Stimulated activated CD8-positive, alpha-beta memory T cell treated with anti-CD3 and anti-CD28 coated beads, Interleukin-7, amount 100 ng/mL, for 1 hour (primary cell): Measurements from ENCODE around the gene VAPB.
"Not testable (repeated sequence)": the region's sequence is repeated elsewhere in the genome, so short reads cannot be mapped to it uniquely, and the experiment has no call there.

Source experiments
- DNase-seq, 2 donors: peaks; one replicate each; pipeline ENCODE4 v3.0.0-alpha.2; 2020; ENCODE audit warnings: low read depth in 2 of 2

The VAPB gene

GRCh38 chr20:58407201-58407873 is 18.3 kb downstream of the VAPB start:
- no peak for DNase-seq

- no peak for DNase-seq
These were observed 19.0 kb downstream of the VAPB start for GRCh38 chr20:58407966-58408557.

- DNase-seq, result no peak
These were observed 19.7 kb downstream of the VAPB start for GRCh38 chr20:58408603-58409246.

GRCh38 chr20:58414216-58414615 is 25.2 kb downstream of the VAPB start:
- not testable (repeated sequence) for DNase-seq

- not testable (repeated sequence) for DNase-seq
These were observed 25.8 kb downstream of the VAPB start for GRCh38 chr20:58414786-58415185.

- no peak for DNase-seq
These were observed 27.0 kb downstream of the VAPB start for GRCh38 chr20:58416057-58416456.

GRCh38 chr20:58416835-58417234 is 27.8 kb downstream of the VAPB start:
- no peak for DNase-seq

- DNase-seq, result no peak
These were observed 28.4 kb downstream of the VAPB start for GRCh38 chr20:58417438-58417837.

- no peak for DNase-seq
These were observed 30.1 kb downstream of the VAPB start for GRCh38 chr20:58418949-58419748.

- no peak for DNase-seq
These were observed 31.9 kb downstream of the VAPB start for GRCh38 chr20:58420798-58421496.

GRCh38 chr20:58421497-58421850 is 32.4 kb downstream of the VAPB start:
- DNase-seq, result no peak

GRCh38 chr20:58424218-58424969 is 35.4 kb downstream of the VAPB start:
- no peak for DNase-seq

- not testable (repeated sequence) for DNase-seq
These were observed 38.5 kb downstream of the VAPB start for GRCh38 chr20:58427571-58427970.

- no peak for DNase-seq
These were observed 39.3 kb downstream of the VAPB start for GRCh38 chr20:58428364-58428763.

GRCh38 chr20:58429303-58429702 is 40.3 kb downstream of the VAPB start:
- no peak for DNase-seq

GRCh38 chr20:58431134-58431533 is 42.1 kb downstream of the VAPB start:
- no peak for DNase-seq

- DNase-seq, result no peak
These were observed 43.3 kb downstream of the VAPB start for GRCh38 chr20:58432186-58432954.

GRCh38 chr20:58433029-58433647 is 44.1 kb downstream of the VAPB start:
- no peak for DNase-seq

- no peak for DNase-seq
These were observed 44.7 kb downstream of the VAPB start for GRCh38 chr20:58433759-58434158.

- no peak for DNase-seq
These were observed 45.3 kb downstream of the VAPB start for GRCh38 chr20:58434326-58434725.
